GM11168 (cell line): Measurements from ENCODE around the gene GALNT4.

ENCODE experiments used
- in situ Hi-C: fragments of 300-500 bp; cut with MboI; formaldehyde crosslinking; loops from one replicate; pipeline ENCODE4 v1.12.0; 2022; ENCODE audit warnings: low sequenced_read_pairs; ENCODE audit not compliant: unreplicated experiment

The GALNT4 gene

DNA sequence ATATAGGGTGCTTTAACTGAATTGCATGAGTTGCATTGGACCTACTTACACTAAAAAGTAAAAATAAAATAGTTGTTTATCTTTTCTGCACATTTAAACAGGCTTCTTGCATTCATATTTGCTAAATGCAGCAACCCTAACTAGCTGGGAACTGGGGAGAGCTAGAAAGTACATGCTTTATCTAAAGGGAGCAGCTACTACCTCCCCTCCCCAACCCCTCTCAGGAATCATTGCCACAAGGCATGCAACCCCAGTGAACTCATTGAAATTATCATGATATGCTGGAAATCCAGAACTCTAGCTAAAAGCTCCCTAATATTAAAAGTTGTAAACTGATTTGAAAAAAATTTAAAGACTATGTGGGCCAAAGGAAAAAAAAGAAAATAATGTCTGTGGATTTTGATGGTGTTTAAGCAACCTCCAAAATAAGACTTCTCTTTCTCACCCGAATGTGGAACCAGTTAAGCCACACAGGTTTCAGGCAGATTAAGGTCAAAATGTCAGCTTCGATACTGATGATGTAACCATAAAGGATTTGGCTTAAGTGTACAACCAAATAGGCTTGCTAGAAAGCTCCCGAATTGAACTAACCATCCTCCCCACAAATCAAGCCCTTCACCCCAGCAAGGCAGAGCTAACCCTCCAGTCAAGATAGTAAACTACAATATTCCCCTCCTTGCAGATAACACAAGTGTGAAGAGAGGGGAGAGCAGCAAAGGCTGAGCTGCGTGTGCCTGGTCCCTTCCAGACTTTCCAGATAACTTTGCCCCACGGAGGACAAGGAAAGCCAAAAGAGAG, 15.0 kb upstream of the GALNT4 start:
- in situ Hi-C loops = loop anchor here (10.0 to 25.0 kb wide), 2 partner anchors 565 to 723 kb away; no protein-coding TSS in a partner anchor

DNA sequence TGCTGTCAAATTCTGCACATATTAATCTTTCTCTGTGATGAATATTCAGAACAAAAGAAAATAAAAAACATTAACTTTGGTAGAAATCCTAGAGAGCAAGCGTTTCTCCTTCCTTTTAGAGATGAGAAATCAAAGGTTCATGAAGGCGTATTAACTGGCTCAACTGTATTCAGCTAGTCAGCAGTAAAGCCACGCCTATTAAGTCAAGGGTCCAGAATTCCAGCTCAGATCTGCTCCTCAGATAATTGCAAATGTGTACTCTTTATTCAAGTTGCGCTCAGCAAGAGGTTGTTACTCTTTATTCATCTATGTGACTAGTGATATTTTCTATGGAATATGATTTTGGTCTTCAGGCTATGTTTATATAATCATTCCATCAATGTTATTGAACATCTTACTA, 14.3 kb upstream of the GALNT4 start:
- in situ Hi-C loops = loop anchor here (25.0 kb wide), 1 partner anchor 723 kb away; no protein-coding TSS in a partner anchor

DNA sequence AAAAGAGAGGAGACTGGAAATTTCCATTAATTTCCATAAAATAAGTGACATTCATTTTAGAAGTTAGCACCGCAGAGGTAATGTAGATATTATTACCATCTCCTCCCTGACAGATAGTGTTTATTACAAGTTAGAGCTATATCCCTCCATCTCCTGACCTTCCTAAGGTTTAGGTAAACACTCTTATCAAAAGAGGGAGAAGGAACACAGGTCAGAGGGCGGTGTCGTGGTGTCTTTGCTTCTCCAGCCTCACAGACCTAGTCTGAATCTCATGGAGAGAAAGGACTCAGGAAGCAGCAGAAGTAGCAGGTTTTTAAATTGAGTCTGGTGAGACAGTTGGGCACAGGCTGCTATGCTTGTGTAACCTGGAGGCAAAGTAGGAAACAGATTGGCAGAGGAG, 12.8 kb upstream of the GALNT4 start:
- in situ Hi-C loops = loop anchor here (25.0 kb wide), 1 partner anchor 725 kb away; no protein-coding TSS in a partner anchor

- in situ Hi-C loops = loop anchor here (5.0 to 25.0 kb wide), 4 partner anchors 52 to 733 kb away; no protein-coding TSS in a partner anchor
Observed at GRCh38 chr12:89529738-89530137, 5.1 kb upstream of the GALNT4 start.

DNA sequence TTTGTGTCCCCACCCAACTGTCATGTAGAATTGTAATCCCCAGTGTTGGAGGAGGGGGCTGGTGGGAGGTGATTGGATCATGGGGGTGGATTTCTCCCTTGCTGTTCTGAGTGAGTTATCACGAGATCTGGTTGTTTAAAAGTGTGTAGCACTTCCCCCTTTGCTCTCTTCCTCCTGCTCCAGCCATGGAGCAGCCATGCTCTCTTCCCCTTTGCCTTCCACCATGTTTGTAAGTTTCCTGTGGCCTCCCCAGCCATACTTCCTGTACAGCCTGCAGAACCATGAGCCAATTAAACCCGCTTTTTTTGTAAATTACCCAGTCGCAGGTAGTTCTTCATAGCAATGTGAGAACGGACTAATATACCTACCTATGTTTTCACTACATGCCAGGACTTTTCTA, 3.8 kb upstream of the GALNT4 start:
- in situ Hi-C loops = loop anchor here (5.0 to 25.0 kb wide), 3 partner anchors 51 to 734 kb away; no protein-coding TSS in a partner anchor

- in situ Hi-C loops = loop anchor here (5.0 to 25.0 kb wide), 3 partner anchors 49 to 736 kb away; no protein-coding TSS in a partner anchor
Observed at GRCh38 chr12:89525824-89526770, 1.5 kb upstream of the GALNT4 start, which contains the start of gene POC1B. Gene POC1B (minus strand): TSS chr12:89526047. CDS start chr12:89525895, 152 bp downstream.

DNA sequence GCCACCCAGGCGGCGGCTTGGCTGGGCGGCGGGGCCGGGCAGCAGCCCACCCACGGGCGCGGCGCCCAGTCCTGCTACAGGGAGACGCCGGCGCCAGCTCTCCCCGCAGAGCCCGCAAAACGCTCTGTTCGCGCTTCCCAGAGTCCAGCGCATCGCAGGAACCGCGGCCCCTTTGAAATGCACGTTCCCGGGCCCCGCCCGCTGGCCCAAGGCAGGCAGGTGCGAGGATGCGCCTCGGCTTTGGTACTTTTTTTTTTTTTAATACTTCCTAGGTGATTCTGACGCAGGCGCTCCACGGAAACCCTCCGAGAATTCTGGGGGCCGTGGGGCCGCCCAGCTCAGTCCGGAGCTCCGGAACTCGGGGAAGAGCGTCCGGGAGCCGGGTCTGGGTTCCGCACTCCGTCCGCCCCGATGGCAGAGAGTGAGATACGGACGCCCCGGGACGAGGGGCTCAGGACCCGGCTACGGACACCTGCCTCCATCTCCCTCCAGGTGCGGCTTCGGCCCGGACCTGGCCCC, 768 bp upstream of the GALNT4 start:
- in situ Hi-C loops = loop anchor here (5.0 to 25.0 kb wide), 3 partner anchors 48 to 737 kb away; no protein-coding TSS in a partner anchor

- in situ Hi-C loops = loop anchor here (10.0 kb wide), 1 partner anchor 509 kb away; no protein-coding TSS in a partner anchor
Observed at GRCh38 chr12:89523843-89524540, 604 bp downstream of the GALNT4 start.

GRCh38 chr12:89523393-89523792, 1.2 kb downstream of the GALNT4 start:
- in situ Hi-C loops = loop anchor here (10.0 kb wide), 1 partner anchor 509 kb away; no protein-coding TSS in a partner anchor

GRCh38 chr12:89521364-89522223, 3.0 kb downstream of the GALNT4 start:
- in situ Hi-C loops = loop anchor here (10.0 kb wide), 1 partner anchor 507 kb away; no protein-coding TSS in a partner anchor

DNA sequence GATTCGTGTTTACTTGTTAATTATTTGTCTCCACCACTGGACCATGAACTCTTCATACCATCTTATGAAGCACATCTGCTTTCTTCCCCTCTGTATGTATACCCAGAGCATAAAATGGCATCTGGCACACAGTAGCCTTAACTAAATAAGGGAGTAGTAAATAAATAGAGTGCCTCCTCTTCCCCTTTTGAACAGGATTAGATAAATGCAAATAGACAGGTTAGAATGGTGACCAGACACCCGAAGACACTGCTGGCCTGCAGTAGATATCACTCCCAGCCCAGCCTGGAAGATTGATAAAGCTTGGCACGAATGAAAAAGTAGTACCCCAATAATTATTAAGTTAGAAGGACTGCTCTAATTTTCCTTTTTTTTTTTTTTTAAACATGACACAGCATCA, 6.9 kb downstream of the GALNT4 start:
- in situ Hi-C loops = no loop called here

DNA sequence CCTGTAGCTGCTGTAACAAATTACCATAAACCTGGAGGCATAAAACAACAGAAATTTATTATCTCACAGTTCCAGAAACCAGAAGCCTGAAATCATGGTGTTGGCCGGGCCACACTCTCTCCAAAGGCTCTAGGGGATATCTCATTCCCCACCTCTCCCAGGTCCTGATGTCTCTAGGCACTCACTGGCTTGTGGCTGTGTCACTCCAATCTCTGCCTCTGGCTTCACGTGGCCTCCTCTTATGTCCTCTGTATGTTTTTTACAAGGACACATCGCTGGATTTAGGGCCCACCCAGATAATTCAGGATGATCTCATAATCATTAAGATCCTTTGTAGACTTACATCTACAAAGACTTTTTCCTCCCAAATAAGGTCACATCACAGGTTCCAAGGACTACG, 8.0 kb downstream of the GALNT4 start:
- in situ Hi-C loops = no loop called here

- in situ Hi-C loops = no loop called here
Observed at GRCh38 chr12:89514751-89515150, 9.8 kb downstream of the GALNT4 start.

GRCh38 chr12:89513544-89513943, 11.1 kb downstream of the GALNT4 start:
- in situ Hi-C loops = no loop called here

- in situ Hi-C loops = no loop called here
Observed at GRCh38 chr12:89507015-89507824, 17.4 kb downstream of the GALNT4 start.

DNA sequence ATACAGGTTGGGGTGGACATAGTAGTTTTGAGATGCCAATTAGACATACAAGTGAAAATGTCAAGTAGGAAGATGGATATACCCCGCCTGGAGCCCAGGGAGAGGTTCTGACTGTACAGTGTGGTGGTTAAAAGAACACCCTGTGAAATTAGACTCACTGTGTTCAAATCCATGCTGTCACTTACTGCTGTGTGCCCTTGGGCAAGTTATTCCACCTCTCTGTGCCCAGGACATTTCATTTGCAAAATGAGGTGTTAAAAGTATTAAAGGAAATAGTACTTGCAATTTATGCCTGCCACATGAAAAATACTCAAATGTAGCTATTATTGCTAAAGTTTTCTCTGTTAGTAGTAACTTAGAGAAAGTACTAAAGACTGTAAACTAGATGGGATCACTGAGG, 18.5 kb downstream of the GALNT4 start:
- in situ Hi-C loops = no loop called here

GRCh38 chr12:89504560-89505346, 19.8 kb downstream of the GALNT4 start:
- in situ Hi-C loops = no loop called here
